Measurements from ENCODE around the gene EVA1C. TPM values are rescaled to one million over a fixed set of nuclear protein-coding genes. Genes with fewer than 3 reads are reported as not detected.

EVA1C gene
- total RNA-seq, 2 donors from 2014 or later = 45.7 to 48.6 TPM

DNA sequence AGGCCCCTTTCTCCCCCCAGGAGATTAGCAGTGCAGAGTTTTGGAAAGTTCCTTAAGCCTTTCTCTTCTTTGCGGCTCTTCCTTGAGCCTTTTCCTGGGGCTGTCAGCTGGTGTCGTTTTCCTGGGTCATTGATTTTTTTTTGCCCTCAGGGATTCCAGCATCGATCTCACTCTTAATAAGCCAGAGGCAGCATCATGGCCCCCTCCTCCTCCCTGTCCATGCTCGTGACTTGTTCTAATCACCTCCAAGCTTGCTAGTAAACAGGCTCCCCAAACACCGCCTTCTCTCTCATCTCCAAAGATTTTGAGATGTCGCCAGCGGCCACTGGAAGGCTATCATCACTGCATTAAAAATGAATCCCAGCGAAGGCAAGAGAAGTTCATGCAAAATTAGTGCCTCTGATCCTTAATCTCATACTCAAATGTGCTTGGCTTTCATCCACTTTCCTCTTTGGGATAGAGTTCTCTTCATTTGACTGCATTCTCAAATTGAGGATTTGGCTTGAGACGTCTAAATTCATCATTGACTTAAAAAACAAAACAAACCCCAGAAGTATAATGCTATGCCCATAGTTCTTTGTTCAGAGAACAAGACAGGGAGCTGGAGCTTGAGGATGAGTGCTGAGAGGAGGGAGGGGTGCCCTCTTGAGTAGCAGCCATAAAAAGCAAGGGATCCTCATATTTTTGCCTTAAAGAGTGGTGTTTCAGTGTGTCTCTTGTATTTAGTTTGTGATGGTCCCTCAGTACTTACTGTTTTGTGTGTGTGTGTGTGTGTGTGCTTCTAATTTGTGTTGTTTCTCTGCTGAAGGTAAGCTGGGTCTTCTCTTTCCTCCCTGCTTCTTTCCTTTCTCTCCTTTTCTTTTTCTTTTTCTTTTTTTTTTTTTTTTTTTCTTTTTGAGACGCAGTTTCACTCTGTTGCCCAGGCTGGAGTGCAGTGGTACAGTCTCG is 3.2 kb downstream of the EVA1C start:
- 59% methylated on average over 11 of the region's 11 CpGs for WGBS
- intact Hi-C loops (cut with DNase I) = no loop called here
- H3K27ac ChIP-seq = peak overlapping the region; percentile 98
- H3K4me1 ChIP-seq (replicated peaks) = peaks cover 22% of the 10 kb centered on the region
- no peaks in the 10 kb centered on the region for H3K27me3 ChIP-seq (replicated peaks; ENCODE audit: insufficient read depth)
- no peak for DNase-seq (ENCODE audit: low spot score)
- TF ChIP-seq, protein P1, sequence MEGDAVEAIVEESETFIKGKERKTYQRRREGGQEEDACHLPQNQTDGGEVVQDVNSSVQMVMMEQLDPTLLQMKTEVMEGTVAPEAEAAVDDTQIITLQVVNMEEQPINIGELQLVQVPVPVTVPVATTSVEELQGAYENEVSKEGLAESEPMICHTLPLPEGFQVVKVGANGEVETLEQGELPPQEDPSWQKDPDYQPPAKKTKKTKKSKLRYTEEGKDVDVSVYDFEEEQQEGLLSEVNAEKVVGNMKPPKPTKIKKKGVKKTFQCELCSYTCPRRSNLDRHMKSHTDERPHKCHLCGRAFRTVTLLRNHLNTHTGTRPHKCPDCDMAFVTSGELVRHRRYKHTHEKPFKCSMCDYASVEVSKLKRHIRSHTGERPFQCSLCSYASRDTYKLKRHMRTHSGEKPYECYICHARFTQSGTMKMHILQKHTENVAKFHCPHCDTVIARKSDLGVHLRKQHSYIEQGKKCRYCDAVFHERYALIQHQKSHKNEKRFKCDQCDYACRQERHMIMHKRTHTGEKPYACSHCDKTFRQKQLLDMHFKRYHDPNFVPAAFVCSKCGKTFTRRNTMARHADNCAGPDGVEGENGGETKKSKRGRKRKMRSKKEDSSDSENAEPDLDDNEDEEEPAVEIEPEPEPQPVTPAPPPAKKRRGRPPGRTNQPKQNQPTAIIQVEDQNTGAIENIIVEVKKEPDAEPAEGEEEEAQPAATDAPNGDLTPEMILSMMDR (IDR thresholded peaks at IDR 0.05) = no peak
- TF ChIP-seq POLR2A (IDR thresholded peaks at IDR 0.05) (no peak), POLR2AphosphoS5 (IDR thresholded peaks at IDR 0.05) (no peak)
- H3K36me3 ChIP-seq = no peaks in the 10 kb centered on the region
- peak overlapping the region in 1 of 2 donors; percentile 75 for H3K4me3 ChIP-seq
- no peaks in the 10 kb centered on the region for H3K9me3 ChIP-seq

DNA sequence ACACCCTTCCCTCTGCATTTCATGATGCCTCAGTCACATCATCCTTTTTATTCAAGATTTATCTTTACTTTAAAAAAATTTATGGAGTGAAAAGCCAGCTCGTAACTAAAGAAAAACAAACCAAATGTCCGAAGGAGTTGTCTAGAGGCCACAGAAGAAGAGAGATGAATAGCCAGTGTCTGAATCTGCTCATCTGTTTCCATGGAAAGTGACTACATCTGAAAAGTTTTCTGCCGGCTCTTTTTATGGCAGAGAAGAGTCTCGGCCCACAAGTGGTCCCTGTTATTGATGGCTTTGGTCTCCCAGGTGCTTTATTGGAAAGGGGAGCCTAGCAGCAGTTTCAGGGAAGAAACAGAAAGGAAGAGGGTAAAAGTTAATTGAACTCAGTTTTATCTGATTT is 5.6 kb downstream of the EVA1C start:
- Histone ChIP-seq H3K27me3 (replicated peaks; ENCODE audit: insufficient read depth) (no peaks in the 10 kb centered on the region), H3K4me1 (replicated peaks) (peaks cover 18% of the 10 kb centered on the region), H3K4me3 (no peak overlapping the region), H3K27ac (peak overlapping the region; percentile 20 to 32), H3K9me3 (no peaks in the 10 kb centered on the region), H3K36me3 (no peaks in the 10 kb centered on the region)
- intact Hi-C loops (cut with DNase I) = no loop called here
- no peak for TF ChIP-seq POLR2A (IDR thresholded peaks at IDR 0.05)
- TF ChIP-seq, protein P1 (IDR thresholded peaks at IDR 0.05) = no peak
- TF ChIP-seq POLR2AphosphoS5 (IDR thresholded peaks at IDR 0.05) = no peak
- 28% methylated on average over 4 of the region's 4 CpGs for WGBS
- DNase-seq (ENCODE audit: low spot score) = no peak

DNA sequence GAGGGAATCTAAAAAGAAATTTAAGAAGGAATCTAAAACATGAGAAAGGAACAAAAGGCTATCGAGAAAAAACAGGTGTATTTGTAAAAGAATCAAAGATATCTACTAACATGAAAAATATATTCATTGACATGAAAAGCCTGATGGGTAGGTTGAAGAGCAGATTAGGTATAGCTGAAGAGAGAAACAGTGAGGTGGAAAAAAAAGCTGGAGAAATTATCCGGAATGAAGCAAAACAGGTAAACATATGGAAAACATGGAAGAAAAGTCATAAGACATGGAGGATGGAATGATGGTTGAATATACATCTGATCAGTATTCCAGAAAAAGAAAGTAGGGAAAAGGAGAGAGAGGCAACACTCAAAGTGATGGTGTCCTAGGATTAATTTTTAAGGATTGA is 9.6 kb downstream of the EVA1C start:
- WGBS = 95% methylated on average over 2 of the region's 2 CpGs
- H3K27me3 ChIP-seq (replicated peaks; ENCODE audit: insufficient read depth) = no peaks in the 10 kb centered on the region
- H3K9me3 ChIP-seq = no peaks in the 10 kb centered on the region
- H3K36me3 ChIP-seq = no peaks in the 10 kb centered on the region
- intact Hi-C loops (cut with DNase I) = no loop called here
- H3K27ac ChIP-seq = no peak overlapping the region
- TF ChIP-seq POLR2AphosphoS5 (IDR thresholded peaks at IDR 0.05) (no peak), POLR2A (IDR thresholded peaks at IDR 0.05) (no peak)
- TF ChIP-seq, protein P1 (IDR thresholded peaks at IDR 0.05) = no peak
- H3K4me3 ChIP-seq = no peak overlapping the region
- peaks cover 9% of the 10 kb centered on the region for H3K4me1 ChIP-seq (replicated peaks)
- DNase-seq (ENCODE audit: low spot score) = no peak

DNA sequence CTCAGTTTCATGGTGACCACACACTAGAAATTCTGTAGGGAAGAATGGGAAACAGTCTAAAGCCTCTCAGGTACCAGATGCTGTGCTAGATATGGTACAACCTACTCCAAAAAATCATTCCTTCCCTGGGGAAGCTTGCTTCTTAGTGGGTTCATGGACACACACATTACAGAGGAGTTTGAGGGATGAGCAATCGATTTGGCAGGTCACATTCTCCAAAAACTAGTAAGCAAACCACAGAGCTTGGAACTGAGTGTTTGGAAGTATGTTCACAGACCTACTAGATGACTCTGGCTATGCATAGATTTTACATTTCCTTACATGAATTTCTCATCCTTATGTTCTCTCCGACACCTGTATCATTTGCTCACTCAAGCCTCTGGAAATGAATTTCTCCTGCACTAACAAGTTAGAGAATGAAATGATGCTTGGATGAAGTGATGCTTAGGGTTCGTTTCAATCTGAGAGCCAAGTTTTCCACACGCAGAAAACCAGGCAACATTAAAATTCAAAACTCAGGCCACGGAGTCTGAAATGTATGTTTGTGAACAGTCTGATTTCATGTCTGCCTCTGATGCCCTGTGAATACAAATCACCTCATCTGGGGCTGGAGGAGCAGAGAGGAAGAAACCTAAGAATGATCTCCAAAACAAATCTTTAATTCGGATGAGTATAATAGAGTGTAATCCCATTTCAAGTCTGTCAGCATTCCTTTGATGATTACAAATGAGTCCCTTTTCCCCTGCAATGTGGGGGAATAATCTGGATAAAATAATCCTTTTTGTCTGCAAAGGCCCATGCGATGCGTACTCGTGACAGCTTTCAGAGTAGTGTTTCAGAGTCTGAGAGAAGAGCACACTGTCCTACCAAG is 11.0 kb downstream of the EVA1C start:
- WGBS = 61% methylated on average over 9 of the region's 9 CpGs
- TF ChIP-seq POLR2A (IDR thresholded peaks at IDR 0.05) = no peak
- TF ChIP-seq POLR2AphosphoS5 (IDR thresholded peaks at IDR 0.05) = no peak
- TF ChIP-seq, protein P1 (IDR thresholded peaks at IDR 0.05) = no peak
- Histone ChIP-seq H3K9me3 (no peaks in the 10 kb centered on the region), H3K4me3 (no peak overlapping the region), H3K27ac (peak overlapping the region; percentile 24 to 58), H3K36me3 (no peaks in the 10 kb centered on the region), H3K27me3 (replicated peaks; ENCODE audit: insufficient read depth) (no peaks in the 10 kb centered on the region), H3K4me1 (replicated peaks) (no peaks in the 10 kb centered on the region)
- intact Hi-C loops (cut with DNase I) = no loop called here
- no peak for DNase-seq (ENCODE audit: low spot score)
